GM18951 (cell line): ENCODE data around the gene AXDND1.

Source experiments
- POLR2A ChIP-seq: IDR thresholded peaks from 4 replicates; pipeline ENCODE4 v1.6.1; 2011; ENCODE audit warnings: mild to moderate bottlenecking; ENCODE audit not compliant: insufficient read length, insufficient read depth; ENCODE audit errors: extremely low read depth
- in situ Hi-C: fragments of 300-500 bp; cut with MboI; formaldehyde crosslinking; loops from one replicate; pipeline ENCODE4 v1.12.0; 2022; ENCODE audit warnings: low sequenced_read_pairs, mixed read lengths, inconsistent platforms; ENCODE audit not compliant: unreplicated experiment

The AXDND1 gene

DNA sequence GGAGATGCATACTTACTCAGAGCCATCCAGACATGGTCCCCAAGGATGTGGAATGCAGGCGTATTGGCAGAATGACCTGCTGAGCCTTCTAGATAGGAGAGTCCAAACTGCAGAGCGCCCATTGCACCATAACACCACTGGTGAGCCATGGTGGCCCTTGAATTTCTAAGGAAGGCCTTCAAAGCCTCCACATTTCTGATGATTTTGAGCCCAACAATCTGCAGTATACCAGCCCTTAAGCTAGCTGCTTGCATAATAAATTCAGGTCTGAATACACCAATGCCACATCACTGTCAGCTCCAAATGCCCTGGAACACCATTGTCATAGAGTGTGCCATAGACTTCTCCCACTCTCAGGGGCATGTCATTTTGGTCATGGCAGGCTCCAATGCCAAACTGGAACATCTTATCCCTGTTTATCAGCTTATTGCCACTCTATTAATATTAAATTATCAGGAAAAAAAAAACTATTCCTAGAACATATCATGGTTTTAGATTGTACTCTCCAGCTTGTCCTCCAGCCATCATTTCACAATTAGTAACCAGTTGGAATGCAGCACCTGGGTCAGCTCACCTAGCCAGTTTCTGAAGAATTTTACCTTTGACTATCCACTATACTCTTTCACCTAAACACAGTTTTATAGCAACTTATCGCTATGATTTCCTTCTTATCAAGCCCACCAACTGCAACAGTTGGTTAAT is 183.0 kb downstream of the AXDND1 start:
- in situ Hi-C loops: no loop called here

DNA sequence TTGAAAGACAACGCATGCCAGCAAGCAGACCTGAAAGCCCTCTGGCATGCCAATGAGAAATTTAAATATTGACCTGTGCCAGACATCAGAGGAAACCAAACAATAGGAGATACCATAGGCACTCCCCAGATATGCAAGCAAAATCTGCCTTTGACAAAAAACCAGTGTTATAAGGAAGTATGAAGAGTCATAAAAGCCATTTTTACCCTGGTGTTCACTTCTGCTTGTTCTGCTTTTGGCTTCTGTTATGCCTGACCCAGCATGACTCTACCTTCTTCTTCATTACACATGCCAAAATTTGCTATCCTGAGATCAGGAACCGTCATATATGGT is 183.6 kb downstream of the AXDND1 start:
- TF ChIP-seq POLR2A: no peak
- in situ Hi-C loops: no loop called here

More for the DNA sequence above, 183.0 kb downstream of the AXDND1 start:
- no peak for TF ChIP-seq POLR2A

DNA sequence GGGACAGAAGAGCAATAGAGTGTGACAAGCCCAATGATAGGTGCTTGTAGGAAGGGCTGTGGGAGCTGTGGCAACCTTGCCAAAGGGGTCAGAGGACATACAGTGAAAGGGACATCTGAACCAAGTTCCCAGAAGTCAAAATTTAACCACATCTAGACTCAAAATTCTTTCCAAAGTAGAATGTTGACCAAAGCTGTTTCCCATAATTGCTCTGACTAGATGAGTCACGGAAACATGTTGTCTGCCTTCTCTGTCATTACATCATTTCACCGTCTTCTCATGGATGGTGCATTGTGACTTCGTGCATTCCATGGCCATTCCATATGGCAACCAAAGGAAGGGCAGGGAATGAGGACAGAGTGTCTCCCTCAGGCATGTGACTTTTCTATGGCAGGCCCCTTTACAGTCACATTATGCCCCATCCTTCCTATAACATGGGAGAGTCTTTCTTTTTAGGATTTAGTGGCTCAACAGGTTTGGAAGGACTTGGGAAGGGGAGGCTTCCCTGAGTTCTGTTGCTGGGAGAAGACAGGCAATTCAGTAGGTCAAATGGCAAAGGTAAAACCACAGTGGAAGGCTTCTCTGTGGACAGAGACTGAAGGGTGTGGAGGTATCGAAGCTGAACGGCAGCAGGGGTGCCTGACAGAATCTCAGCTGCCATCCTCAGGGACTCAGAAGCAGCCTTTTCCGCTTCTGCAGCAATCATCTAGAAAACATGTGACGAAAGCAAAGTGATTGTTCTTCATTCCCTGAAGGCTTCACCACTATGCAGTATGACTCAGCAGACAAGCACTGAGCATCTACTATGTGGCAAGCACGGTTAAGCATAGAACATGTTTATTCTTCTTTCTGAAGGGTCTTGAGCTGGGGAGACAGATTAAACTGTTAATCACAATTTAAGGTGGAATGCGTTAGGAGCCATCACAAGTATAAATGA is 185.2 kb downstream of the AXDND1 start:
- TF ChIP-seq POLR2A: no peak
- in situ Hi-C loops: no loop called here

DNA sequence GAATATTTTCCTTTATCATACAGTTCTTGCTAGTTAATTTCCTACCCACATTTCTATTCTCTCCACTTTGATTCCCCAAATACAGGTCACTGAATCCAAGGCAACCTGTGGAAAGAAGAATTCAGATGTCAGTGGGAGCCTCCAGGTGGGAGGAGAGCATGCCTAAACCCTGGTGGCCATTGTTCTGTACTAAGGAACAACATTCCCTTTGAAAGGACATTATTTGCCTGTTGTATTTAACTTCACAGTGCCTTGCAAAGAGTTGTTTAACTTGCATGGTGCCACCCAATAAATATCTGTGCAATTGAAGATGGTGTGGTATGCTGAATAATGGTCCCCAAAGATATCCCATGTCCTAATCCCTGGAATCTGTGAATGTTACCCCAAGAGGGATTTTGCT is 188.7 kb downstream of the AXDND1 start:
- TF ChIP-seq POLR2A: no peak
- in situ Hi-C loops: no loop called here

DNA sequence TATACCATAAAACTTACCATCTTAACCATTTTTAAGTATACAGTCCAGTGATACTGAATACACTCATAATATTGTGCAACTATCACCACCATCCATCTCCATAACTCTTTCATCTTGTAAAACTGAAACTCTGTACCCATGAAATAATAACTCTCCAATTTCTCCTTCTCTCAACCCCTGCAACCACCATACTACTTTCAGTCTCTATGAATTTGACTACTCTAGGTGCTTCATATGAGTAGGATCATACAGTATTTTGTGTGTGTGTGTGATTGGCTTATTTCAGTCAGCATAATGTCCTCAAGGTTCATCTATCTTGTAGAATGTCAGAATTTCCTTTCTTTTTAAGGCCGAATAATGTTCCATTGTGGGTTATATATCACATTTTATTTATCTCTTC is 192.3 kb downstream of the AXDND1 start:
- in situ Hi-C loops: no loop called here
- no peak for TF ChIP-seq POLR2A

DNA sequence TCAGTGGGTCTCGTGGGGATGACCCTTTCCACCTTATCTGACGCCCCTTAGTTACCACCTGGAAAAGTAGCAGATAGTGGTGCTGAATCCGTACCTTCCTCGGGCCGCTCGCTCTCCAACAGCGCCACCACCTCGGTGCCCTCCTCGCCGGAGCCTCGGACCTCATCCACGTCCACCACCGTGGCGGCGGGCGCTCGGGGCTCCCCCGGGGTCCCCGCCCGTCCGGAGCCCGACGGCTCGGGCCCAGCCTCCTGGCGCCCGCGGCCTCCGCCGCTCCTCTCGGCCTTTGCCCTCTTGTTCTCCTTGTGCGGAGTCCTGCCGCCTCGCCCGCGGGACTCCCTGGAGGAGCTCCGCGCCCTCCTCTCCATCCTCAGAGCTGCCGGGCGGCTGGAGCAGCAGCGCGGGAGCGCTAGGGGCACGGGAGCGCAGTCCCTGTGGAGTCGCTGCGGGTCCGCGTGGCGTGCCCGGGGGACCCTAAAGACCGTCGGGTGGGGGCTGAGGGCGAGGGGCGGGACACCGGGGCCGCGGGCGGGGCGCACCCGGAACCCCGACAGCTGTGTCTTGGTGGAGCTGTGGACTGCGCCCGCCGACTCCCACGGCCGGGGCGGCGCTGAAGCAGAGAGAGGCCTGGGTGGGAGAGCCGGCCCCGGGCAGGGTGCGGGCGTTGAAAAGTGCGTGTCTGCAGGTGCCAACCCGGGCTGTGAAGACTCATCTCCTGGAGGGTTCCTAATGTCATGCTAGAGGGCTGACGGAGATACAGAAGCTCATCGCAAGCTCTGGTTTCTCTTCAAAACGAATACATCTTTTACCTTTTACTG is 209.9 kb downstream of the AXDND1 start, which contains the start of gene NPHS2:
TSS of gene NPHS2 (minus strand) at position 452 of the 818 bp plus-strand sequence. CDS start at position 368, 84 bp downstream.
- in situ Hi-C loops: no loop called here
- TF ChIP-seq POLR2A: no peak

DNA sequence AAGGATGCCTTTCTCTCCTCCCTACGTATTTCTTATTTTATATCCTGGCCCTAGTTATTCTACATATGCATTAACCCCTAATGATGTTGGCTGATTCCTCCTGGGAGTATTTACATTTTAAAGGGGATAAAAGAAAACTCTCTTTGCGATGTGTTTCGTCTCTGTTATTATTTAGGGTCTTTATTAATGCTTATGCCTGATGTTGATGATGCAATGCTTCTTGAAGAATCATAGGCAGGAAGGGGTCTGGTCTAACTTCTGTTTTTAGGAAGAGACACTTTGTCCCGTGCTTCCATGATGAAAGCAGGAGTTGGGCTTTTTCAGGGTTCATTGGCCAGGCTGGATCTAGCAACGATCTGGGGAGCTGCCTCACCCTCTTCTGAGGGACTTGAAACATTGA is 210.7 kb downstream of the AXDND1 start:
- in situ Hi-C loops: no loop called here
- TF ChIP-seq POLR2A: no peak

DNA sequence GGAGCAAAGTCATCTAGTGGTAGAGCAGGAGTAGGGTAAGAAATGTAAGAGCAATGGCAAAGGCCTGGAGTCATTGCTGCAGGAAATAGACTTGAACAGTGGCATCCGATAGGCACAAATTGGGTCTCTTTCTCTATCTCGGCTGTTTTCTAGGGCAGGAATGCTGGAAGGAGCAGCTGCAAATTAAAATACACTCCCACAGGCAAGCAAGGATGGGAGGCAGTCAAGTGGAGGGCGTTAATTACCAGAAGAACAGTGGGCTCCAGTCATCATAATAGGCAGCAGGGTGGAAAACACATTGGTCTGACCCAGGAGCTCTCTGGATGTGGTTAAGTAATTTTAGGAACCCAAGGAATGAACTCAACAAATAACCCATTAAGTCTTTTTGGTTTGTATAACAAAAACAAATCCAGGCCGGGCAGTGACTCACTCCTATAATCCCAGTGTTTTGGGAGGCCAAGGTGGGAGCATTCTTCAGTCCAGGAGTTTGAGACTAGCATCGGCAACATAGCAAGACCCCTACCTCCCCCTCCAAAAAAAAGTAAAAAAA is 218.1 kb downstream of the AXDND1 start:
- TF ChIP-seq POLR2A: no peak
- in situ Hi-C loops: no loop called here

DNA sequence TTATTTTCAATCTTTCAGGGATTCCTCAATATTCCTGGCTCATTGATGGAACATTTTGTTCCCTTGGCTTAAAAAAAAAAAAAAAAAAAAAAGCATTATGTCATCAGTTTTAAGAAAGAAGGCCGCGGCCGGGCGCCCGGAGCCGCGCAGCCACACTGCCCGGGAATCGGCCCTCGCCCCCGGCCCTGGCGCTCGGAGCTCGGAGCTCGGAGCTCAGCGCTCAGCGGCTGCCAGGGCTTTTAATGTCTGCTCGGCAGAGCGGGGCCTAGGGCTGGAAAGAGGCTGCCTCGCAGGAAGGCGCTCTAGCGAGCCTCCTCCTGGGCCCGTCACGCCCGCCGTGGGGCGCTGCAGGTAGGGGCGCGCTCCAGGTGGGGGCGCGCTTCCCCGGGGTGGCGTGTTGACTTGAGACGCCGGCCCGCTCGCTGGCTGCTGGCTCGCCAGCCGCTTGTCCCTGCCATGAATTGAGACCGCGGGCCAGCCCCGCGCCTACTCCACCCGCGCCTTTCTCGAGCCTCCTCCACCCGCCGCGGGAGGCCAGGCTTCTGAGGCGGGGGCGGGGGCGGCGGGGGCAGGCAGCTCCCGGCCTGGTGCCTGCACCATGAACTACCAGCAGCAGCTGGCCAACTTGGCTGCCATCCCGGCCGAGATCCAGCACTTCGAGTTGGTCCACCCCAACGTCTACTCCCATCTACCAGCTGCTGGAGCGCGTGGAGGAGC is 220.5 kb downstream of the AXDND1 start:
- TF ChIP-seq POLR2A: no peak
- in situ Hi-C loops: no loop called here

DNA sequence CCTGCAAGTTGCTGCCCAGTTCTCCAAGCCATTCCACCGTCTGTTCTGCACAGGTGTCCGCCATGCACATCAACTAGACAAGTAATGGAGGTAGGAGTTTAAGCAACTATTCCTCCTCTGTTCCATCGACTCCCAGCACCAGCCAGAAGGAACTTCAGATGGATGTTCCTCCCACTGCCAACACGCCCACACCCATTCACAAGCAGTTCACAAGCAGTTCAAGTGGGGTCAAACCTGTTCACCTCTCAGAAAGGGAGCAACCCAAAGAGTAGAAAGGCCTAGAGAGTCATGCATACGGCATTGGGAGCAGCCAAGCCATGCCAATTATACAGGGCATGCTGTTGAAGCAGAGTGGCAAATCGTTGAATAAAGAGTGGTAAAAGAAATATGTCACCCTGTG is 221.6 kb downstream of the AXDND1 start:
- in situ Hi-C loops: no loop called here
- TF ChIP-seq POLR2A: no peak

DNA sequence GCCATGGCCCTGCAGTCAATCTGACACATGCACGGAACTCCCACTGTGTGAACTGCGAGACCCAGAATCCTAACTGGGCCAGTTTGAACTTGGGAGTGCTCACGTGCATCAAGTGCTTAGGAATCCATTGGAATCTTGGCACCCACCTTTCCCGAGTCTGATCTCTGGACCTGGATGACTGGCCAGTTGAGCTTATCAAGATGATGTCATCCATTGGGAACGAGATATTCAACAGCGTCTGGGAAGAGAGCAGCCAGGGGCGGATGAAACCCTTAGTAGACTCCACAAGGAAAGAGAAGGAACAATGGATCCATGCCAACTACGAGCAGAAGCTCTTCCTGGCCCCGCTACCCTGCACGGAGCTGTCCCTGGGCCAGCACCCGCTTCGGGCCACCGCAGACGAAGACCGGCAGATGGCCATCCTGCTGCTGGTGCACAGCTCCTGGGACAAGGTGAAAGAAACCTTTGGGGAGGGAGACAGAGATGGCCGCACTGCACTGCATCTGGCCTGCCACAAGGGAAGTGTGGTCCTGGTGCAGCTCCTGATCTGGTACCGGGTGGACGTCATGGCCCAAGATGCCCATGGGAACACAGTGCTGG is 222.8 kb downstream of the AXDND1 start:
- in situ Hi-C loops: no loop called here
- no peak for TF ChIP-seq POLR2A

DNA sequence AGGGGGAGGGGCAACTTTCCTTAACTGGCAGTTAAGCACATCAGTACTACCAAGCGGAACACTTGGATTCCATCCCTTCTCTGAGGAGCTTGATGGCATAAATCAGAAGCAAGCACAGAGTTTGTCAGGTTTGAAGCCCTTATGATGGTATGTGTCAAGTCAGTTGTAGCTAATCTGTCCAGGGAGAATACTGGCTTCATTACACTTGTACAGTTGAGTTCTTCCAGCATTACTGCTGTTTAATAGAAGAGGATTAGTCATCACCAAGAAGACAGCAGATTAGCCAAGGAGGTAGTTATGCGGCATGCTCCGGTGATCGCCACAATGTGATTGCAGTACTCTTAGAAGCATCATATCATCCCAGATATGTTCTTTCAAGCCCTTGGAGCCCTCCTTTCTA is 223.7 kb downstream of the AXDND1 start:
- no peak for TF ChIP-seq POLR2A
- in situ Hi-C loops: no loop called here
